Omental fat pad (tissue), 4 donors: ENCODE results near the gene ACTR2. TPM values are rescaled to one million over a fixed set of nuclear protein-coding genes. Genes with fewer than 3 reads are reported as not detected.

Source experiments
- ATAC-seq: fragments of 150-250 bp; one replicate; pipeline ENCODE4 v1.9.1; 2016; ENCODE audit warnings: mild to moderate bottlenecking, moderate library complexity; ENCODE audit not compliant: low FRiP score
- DNase-seq: peaks from one replicate; pipeline ENCODE4 v3.0.0-alpha.2; 2019; ENCODE audit warnings: low spot score
- total RNA-seq, 4 donors: library from RNA; depleted of rRNA; stranded (reverse); fragments of >200 nt; gene quantifications; one replicate each; pipeline ENCODE4 v1.1.0, GENCODE V29; 2016
- TF ChIP-seq, protein P1 (sequence below), 3 donors: fragments of 450-650 bp; IDR thresholded peaks; one replicate each; pipeline ENCODE4 v1.5.1; 2016 to 2017; ENCODE audit warnings: antibody characterized with exemption in 3 of 3, mild to moderate bottlenecking in 3 of 3, moderate library complexity in 2 of 3

Gene ACTR2
- total RNA-seq, 4 donors from 2014 or later, result 56.4 to 115 (median 97.1) TPM

GRCh38 chr2:65193446-65193845 lies 34.2 kb upstream of the ACTR2 start:
- DNase-seq, result no peak
- ATAC-seq, result no peak
- TF ChIP-seq, protein P1, sequence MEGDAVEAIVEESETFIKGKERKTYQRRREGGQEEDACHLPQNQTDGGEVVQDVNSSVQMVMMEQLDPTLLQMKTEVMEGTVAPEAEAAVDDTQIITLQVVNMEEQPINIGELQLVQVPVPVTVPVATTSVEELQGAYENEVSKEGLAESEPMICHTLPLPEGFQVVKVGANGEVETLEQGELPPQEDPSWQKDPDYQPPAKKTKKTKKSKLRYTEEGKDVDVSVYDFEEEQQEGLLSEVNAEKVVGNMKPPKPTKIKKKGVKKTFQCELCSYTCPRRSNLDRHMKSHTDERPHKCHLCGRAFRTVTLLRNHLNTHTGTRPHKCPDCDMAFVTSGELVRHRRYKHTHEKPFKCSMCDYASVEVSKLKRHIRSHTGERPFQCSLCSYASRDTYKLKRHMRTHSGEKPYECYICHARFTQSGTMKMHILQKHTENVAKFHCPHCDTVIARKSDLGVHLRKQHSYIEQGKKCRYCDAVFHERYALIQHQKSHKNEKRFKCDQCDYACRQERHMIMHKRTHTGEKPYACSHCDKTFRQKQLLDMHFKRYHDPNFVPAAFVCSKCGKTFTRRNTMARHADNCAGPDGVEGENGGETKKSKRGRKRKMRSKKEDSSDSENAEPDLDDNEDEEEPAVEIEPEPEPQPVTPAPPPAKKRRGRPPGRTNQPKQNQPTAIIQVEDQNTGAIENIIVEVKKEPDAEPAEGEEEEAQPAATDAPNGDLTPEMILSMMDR (IDR thresholded peaks at IDR 0.05), result no peak

DNA sequence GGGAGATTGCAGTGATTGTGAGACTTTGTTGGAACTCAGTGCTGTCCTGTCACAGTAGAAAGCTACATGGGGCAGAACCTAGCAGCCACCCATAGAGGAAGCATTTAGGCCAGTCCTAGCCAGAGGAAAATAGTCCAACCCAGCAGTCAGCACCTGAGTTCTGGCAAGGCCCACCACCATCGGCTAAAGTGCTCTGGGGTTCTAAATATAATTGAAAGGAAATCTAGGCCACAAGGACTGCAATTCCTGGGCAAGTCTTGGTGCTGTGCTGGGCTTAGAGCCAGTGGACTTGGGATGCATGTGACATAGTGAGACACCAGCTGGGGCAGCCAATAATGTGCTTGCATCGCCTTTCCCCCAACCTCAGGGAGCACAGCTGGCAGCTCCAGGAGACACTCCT lies 28.9 kb upstream of the ACTR2 start:
- DNase-seq, result no peak
- TF ChIP-seq, protein P1 (IDR thresholded peaks at IDR 0.05), result no peak
- ATAC-seq, result no peak

DNA sequence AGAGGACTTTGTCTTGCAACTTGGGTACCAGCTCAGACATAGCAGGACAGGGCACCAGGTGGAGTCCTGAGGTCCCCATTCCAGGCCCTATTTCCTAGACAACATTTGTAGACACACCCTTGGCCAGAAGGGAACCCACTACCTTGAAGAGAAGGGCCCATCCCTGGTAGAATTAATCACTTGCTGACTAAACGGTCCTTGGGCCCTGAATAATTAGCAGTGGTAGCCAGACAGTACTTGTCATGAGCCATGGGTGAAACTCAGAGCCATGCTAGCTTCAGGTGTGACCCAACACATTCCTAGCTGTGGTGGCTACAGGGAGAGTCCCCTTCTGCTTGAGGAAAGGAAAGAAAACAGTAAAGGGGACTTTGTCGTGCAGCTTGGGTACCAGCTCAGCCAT lies 28.5 kb upstream of the ACTR2 start:
- TF ChIP-seq, protein P1 (IDR thresholded peaks at IDR 0.05), result no peak
- no peak for ATAC-seq

GRCh38 chr2:65199891-65200290 lies 27.7 kb upstream of the ACTR2 start:
- TF ChIP-seq, protein P1 (IDR thresholded peaks at IDR 0.05), result no peak
- ATAC-seq (no peak), DNase-seq (no peak)

More for the DNA sequence above, 28.5 kb upstream of the ACTR2 start:
- no peak for DNase-seq

- no peak for DNase-seq
- no peak for ATAC-seq
- TF ChIP-seq, protein P1 (IDR thresholded peaks at IDR 0.05), result no peak
Observed at GRCh38 chr2:65204461-65205210, 23.0 kb upstream of the ACTR2 start.

GRCh38 chr2:65212115-65212514 lies 15.5 kb upstream of the ACTR2 start:
- no peak for ATAC-seq

More at GRCh38 chr2:65212115-65212514, 15.5 kb upstream of the ACTR2 start:
- no peak for DNase-seq
- TF ChIP-seq, protein P1 (IDR thresholded peaks at IDR 0.05), result no peak
